ENCODE measurements around the gene GLIPR1L2.
"Not testable (repeated sequence)": the region's sequence is repeated elsewhere in the genome, so short reads cannot be mapped to it uniquely, and the experiment has no call there.

Gene GLIPR1L2

DNA sequence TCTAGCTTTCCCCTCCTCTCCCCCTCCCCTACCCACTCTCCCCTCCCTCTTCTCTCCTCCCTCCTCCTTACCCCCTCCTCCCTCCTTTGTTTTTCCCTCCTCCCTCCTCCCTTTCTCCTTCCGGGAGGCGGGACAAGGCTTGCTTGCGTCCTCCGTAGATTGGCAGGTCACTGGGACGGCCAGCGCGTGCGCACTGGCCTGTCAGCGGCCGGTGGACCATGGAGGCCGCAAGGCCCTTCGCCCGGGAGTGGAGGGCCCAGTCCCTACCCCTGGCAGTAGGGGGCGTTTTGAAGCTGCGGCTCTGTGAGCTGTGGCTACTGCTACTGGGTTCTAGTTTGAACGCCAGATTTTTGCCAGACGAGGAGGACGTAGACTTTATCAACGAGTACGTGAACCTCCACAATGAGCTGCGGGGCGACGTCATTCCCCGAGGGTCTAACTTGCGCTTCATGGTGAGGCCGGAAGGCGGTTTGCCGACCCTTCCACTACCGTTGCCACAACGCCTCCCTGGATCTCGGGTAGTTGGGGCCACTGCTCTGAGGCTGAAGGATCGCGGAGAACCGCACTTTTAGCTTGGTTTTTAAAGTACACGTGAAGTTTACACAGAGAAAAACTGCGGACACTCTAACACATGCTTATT is at the start of gene GLIPR1L2:
Gene GLIPR1L2, plus strand, starts transcription at position 191 of the 640 bp plus-strand sequence. Its CDS starts 28 bp downstream, at position 219.
- peak; percentile 99 for DNase-seq

DNA sequence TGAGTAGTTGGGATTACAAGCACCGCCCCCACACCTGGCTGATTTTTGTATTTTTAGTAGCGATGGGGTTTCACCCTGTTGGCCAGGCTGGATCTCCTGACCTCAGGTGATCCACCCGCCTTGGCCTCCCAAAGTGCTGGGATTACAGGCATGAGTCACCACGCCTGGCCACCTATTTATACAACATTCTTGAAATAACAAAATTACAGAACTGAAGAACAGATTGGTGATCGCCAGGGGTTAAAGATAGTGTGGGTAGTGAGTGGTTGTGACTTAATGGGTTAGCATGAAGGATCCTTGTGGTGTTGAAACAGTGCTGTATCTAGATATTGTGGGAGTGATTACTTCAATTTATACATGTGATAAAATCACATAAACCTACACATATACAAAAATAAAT is 49.0 kb upstream of the GLIPR1L2 start:
- peak; percentile 37 for DNase-seq

DNA sequence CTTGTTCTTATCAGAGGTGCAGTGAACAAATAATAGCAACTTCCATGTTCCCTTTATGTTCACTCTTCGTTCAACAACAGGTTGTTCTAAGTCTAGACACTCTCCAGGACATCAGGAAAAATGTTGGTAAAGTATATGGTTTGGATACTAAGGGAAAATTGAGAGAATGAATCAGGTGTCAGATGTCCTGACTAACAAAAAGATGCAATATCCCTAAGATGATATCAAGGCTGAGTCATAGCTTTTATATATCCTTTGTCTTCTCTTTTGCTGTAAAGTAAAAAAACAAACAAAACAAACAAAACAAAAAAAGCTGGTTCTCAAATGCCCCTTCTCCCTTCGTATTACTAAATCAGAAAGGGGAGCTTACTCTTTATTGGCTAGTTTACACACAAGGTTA is 45.4 kb upstream of the GLIPR1L2 start:
- peak; percentile 12 for DNase-seq

DNA sequence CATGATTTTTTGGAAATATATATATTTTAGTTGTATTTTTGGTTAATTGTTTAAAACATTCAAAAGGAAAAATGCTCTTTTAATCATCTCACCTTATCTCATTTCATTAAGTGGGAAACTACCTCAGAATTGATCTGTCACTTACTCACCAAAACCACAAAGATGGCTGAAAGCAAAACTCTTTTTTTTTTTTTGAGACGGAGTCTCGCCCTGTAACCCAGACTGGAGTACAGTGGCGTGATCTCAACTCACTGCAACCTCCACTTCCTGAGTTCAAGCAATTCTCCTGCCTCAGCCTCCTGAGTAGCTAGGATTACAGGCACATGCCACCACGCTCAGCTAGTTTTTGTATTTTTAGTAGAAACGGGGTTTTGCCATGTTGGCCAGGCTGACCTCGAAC is 44.7 kb upstream of the GLIPR1L2 start:
- DNase-seq = not testable (repeated sequence)

DNA sequence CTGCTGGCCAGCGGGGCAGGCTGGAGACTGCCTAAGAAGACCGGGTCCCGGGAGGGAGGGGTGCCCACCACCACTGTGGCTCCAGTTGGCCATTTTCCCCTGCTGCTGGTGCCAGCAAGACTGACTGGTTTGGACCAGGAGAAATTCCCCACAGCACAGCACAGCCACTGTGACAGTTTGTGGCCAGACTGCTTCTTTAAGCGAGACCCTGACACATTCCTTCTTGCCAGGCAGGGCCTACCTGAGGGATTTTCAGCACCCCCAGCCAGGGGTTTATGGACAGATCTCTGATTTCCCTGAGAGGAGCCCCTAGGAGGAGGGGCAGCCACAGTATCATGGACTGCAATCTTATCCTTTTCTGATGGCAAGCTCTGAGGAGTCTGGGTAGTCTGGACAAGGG is 40.9 kb upstream of the GLIPR1L2 start:
- no peak for DNase-seq

DNA sequence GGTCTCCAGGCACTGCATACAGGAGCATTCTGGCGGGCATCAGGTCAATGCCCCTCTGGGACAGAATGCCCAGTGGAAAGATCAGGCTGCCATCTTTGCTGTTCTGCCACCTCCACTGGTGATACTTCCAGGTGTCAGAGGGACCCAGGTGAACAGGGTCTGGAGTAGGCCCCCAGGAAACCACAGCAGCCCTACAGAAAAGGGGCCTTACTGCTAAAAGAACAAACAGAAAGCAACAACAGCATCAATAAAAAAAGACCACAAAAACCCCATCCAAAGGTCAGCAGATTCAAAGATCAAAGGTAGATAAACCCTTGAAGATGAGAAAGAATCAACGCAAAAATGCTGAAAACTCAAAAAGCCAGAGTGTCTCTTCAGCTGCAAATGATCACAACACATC is 40.5 kb upstream of the GLIPR1L2 start:
- DNase-seq = no peak

DNA sequence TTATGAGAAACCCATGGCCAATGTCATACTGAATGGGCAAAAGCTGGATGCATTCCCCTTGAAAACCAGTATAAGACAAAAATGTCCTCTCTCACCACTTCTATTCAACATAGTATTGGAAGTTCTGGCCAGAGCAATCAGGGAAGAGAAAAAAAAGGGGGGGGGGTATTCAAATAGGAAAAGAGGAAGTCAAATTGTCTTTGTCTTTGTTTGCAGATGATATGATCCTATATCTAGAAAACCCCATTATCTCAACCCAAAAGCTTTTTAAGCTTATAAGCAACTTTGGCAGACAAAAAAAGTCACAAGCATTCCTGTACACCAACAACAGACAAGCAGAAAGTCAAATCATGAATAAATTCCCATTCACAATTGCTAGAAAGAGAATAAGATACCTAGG is 36.9 kb upstream of the GLIPR1L2 start:
- no peak for DNase-seq

DNA sequence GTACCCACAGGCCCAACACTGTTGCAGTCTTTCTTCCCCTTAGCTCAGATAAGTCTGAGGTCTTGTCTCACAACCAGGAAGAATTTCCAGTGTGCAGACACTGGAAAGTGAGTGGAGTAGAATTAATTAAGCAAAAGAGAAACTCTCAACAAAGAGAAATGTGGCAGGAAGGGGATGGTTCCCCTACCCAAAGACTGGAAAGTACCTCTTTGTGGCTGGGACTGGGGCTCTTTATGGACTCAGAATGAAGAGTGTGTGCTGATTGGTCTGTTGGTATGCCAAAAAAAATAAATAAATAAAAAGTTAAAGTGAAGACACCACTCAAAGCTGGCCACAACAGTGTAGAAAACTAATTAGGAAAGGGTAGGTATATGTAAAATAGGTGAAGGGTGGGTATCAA is 30.0 kb upstream of the GLIPR1L2 start:
- no peak for DNase-seq

DNA sequence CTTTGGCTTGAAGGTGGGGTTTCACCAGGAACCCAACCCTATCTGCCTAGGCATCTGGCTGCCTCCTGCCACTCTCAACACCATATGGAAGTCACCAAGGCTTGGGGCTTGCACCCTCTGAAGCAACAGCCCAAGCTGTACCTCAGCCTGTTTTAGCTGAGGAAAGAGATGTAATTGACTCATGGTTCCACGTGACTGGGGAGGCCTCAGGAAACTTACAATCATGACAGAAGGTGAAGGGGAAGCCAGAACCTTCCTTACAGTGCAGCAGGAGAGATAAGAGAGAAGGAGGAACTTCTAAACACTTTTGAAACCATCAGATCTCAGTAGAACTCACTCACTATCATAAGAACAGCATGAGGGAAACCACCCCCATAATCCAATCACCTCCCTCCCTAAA is 29.5 kb upstream of the GLIPR1L2 start:
- DNase-seq = no peak

DNA sequence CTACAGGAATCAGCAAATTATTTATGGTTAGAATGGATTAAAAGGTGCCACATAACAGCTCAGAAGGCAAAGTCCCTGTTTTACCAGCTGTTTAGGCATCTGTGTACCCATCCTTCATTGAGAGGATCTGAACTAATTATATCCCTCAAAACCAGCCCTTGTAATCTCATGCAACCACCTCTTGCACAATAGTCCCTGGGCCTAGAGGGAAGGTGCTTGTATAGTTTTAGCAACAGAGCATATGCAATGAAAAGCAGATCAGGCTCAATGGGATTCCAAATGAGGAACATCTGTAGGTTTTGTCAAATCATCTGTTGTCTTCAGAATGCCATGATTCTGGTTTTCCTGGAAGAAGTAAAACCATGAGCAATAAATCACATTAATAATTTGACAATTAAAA is 26.0 kb upstream of the GLIPR1L2 start:
- peak; percentile 8 for DNase-seq

DNA sequence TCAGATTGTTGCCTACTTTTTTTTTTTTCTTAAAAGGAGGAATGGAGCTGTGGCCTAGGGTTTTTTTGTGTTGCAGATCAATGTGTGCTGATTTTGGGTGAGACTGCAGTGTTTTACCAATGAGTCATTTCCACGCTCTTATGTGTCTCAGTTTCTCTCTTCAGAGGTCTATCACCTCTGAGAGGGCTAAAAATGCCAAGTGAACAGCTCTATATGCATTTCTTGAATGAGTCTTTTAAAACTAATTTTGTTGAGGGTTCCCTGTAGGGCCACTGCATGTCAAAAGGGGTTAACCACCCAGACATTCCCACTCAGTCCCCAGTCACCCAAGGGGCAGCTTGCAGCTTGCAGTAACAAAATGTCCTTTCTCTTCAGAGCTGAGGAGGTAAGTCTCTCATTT is 24.3 kb upstream of the GLIPR1L2 start:
- no peak for DNase-seq

DNA sequence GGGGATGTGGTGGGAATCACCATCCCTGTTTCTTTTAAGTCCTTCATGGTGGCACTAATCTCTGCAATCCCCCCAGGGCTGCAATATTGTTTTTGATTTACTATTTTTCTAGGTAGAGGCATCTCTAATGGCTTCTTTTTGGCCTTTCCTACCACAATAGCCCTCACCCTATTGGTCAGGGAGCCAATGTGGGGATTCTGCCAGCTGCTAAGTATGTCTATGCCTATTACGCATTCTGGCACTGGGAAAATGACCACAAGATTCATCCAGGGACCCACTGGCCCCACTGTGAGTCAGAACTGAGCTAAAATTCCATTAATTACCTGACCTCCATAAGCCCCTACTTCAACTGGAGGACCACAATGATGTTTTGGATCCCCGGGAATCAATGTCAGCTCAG is 15.9 kb upstream of the GLIPR1L2 start:
- DNase-seq = no peak

DNA sequence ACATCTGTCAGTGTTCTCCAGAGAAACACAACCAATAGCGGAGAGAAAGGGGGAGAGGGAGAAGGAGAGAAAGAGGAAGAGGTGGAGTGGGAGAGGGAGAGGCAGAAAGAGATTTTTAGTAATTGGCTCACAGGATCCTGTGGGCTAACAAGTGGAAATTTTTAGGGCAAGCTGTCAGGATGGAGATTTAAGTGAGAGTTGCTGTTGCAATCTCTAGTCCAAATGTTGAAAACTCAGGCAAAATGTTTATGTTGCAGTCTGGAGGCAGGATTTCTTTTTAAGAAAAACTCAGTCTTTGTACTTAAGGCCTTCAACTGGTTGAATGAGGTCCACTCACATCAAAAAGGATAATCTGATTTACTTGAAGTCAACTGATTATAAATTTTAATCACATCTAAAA is 12.5 kb upstream of the GLIPR1L2 start:
- no peak for DNase-seq

DNA sequence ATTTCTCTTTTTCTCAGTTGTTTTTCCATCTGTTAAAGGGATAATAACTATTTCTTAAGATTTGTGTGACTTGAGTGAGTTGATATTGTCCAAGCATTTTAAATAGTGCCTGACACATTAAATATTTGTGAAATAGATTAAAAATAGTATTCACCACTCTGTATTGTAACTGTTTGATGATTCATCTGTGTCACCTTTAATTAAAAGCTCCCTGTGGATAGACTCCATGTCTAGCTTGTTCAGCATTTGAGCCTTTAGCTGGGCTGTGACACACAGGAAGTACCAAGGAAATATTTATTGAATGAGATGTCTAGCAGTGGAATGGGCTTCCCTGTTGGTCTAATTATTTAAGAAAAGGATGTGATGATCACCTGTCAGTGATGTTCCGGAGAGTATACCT is 1.8 kb upstream of the GLIPR1L2 start:
- peak; percentile 34 for DNase-seq

DNA sequence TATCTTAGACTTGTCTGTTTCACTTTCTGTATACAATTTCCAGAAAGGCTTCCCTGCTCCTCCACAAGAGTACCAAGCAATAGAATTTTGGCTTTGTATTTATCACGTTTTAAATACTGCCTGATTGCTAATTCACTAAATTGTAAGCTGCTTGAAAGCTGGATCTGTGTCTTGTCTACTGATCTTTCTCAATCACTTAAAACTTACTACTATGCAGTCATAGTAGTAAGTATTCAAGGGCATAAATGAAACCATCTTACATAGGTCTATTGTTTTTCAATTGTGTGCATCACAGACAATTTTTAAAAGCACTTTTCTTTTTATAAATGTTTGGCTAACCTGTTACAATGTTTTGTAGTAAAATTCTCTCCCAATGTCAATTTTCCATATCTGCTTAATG is 1.2 kb upstream of the GLIPR1L2 start:
- DNase-seq = no peak

DNA sequence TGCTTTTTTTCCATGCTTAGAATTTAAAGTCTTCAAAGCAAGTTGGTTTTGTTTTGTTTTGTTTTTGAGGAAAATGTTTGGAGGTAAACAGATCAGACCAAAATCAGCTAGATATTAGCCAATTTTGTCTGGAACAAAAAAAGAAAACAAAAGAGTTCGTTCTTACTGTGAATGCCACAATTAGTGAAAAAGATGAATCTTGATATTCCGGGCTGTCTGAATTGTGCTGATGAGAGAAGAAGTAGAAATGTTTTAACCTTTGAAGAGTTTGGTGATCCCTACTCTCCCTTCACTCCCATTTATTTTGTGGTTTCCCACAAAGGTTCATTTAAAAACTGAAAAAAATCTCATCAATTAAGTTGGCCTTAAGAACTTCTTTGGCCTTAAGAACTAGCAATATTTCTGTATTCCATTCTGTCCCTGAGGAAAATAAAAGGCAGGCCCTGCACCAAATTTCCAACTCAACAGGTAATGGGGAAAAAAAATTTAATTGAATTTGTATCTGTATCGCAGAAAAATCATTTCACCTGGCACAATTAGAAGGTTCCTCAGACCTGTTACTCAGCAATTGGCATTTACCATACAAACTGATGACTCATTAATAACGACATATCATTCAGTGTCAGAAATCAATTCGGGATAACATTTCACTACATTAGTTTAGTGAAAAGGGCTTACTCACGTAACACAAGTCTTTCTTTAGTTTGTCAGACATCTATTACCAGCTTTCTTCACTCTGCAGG is 562 bp upstream of the GLIPR1L2 start:
- no peak for DNase-seq

DNA sequence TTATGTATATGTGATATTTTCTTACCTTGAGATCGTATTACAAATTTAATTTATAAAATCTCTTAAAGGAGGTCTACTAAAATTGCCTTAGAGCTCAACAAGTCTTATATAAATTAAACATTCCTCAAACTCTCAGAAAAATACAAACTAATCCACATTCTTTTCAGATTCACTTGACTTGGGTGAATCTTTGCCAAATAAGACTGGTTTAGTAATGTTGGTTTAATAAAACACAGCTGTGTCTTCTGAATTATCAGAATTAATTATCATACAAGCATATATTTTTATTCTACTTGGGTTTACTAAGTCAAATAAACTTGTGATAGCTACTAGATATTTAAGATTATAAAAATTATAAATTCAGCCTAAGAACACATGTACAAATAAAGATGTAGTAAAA is 13.3 kb downstream of the GLIPR1L2 start:
- no peak for DNase-seq

DNA sequence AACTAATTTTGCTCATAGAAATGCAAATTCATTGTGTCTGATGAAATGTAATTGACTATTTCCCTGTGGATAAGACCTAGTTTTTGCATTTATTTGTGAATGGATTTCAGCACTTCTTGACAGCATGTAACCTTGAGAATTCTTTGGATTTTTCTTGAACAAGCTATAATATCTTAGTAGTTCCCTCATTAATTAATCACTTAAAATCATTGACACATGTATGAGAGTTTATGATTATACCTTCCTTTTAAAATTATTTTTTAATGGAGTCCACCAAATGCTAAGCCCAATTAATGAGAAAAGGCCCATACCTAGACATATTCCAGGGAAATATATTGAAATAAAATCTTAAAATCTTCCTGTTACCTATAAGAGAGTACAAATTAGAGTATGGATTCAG is 16.8 kb downstream of the GLIPR1L2 start:
- no peak for DNase-seq

DNA sequence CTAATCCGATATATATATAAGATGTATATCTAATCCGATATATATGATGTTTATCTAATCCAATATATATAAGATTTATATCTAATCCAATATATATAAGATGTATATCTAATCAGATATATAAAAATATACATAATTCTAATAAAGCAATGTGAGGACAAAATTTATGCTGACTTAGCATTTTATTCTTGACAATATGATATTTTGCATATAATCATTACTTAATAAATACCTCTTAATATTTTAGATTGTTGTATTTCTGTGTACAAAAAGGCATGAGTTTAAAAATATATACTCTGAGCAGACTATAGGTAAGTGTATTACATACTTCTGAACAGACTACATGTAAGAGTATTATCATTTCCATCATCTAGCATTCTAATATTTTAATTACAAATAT is 18.9 kb downstream of the GLIPR1L2 start:
- no peak for DNase-seq

DNA sequence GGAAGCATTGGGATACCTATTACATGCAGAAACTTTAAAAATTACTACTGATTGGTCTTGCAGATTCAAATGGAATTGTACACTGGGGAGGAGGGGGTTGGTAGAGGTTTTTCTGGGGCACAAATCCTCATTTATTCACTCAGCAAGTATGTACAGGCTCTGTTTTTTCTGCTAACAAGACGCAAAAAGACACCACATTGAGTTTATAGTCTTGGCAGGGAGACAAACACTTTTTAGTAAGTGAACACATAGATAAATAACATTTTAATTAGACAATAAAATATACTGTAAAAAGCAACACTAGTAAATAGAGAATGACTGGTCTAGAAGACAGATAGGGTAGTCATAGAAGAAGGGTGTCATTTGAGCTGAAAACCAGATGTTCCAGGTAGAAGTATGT is 23.8 kb downstream of the GLIPR1L2 start:
- DNase-seq = no peak

DNA sequence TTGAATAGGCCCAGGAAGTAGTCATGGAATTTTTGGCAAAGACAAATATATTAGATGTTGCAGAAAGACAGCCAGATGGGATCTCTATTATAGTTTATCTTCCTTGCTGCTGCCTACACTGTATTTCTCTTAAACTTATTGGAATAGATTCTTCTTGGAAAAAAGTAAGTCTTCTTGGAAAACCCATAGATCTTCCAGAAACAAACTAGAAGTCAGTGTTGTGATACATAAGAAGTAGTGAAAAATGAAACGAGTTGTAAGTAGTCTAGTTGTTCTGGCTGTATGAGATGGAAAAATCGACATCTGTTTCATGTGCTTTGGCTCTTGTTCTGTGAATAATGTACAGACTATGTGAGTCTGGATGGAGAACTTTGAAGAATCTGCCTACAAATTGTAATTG is 29.0 kb downstream of the GLIPR1L2 start:
- DNase-seq = no peak

DNA sequence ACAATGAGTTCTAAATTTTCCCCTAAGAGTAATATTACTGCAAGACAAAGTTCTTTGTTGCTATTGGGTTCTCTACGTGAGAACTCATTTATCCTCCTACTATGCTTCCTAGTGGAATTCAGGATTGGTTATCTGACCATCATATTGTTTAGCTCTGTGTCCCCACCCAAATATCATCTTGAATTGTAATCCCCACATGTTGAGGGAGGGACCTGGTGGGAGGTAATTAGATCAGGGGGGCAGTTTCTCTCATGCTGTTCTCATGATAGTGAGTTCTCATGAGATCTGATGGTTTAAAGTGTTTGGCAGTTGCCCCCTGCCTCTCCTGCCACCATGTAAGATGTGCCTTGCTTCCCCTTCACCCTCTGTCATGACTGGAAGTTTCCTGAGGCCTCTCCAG is 36.6 kb downstream of the GLIPR1L2 start:
- DNase-seq = no peak

DNA sequence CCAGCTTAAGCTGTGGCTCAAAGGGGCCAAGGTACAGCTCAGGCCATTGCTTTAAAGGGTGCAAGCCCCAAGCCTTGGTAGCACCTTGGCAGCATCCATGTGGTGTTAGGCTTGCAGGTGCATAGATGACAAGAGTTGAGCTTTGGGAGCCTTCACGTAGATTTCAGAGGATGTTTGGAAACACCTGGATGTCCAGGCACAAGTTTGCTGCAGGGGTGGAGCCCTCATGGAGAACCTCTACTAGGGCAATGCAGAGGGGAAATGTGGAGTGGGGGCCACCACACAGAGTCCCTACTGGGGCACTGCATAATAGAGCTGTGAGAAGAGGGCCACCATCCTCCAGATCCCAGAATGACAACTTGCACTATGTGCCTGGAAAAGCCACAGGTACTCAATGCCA is 37.9 kb downstream of the GLIPR1L2 start:
- no peak for DNase-seq

DNA sequence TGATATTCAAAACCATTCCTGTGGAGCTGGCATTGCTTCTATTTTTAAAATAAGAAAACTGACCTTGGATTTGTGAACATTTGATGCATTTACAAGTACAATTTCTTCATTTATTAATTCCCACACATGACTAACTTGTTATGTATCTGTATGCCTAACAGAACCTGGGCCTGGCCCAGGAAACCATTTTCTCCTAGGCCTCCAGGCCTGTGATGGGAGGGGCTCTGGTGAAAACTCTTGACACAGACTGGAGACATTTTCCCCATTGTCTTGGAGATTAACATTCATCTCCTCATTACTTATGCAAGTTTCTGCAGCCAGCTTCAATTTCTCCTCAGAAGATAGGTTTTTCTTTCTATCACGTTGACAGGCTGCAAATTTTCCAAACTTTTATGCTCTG is 42.0 kb downstream of the GLIPR1L2 start:
- no peak for DNase-seq

DNA sequence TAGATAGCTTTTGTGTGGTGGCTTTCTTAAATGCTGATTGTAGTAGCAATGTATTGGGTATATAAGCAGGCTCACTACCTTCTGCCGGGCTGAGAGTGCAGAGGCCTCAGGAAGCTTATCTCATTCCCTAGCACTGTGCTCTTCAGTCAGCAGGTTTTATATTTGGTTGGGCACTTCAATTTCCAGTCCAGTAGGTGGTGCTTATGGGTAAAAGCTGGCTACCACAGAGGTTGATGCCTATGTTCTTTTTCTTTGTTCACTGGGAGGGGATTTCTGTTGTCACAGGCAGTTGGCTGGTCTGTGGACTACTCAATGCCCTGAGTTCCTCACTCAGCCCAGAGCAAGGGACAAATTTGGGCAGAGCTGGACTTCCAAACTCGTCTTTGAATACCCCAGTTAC is 46.7 kb downstream of the GLIPR1L2 start:
- no peak for DNase-seq

All from NCI-H226 (cell line).